Mucosa of rectum (tissue), 2 donors: ENCODE data around the gene ZNF697.
"Not testable (repeated sequence)": the region's sequence is repeated elsewhere in the genome, so short reads cannot be mapped to it uniquely, and the experiment has no call there.

Experiments
- H3K27ac ChIP-seq, 2 donors: one replicate each; pipeline ENCODE4 v1.7.0; 2013; ENCODE audit warnings: inconsistent platforms in 2 of 2, low read depth in 2 of 2, low read length in 2 of 2
- H3K27me3 ChIP-seq, 2 donors: one replicate each; pipeline ENCODE4 v1.7.0; 2013; ENCODE audit warnings: low read length in 2 of 2; ENCODE audit not compliant: control insufficient read depth in 2 of 2, insufficient read depth in 2 of 2
- H3K36me3 ChIP-seq, 2 donors: one replicate each; pipeline ENCODE4 v1.7.0; 2013; ENCODE audit warnings: low read length in 2 of 2; ENCODE audit not compliant: control insufficient read depth in 2 of 2, insufficient read depth in 2 of 2
- H3K4me1 ChIP-seq, 2 donors: one replicate each; pipeline ENCODE4 v1.7.0; 2013; ENCODE audit warnings: low read length in 2 of 2, mild to moderate bottlenecking in 1 of 2; ENCODE audit not compliant: control insufficient read depth in 2 of 2, insufficient read depth in 2 of 2
- H3K4me3 ChIP-seq, 2 donors: one replicate each; pipeline ENCODE4 v1.7.0; 2013; ENCODE audit warnings: low read length in 2 of 2
- H3K9ac ChIP-seq, 2 donors: one replicate each; pipeline ENCODE4 v1.7.0; 2013; ENCODE audit warnings: low read length in 2 of 2, low read depth in 1 of 2, mild to moderate bottlenecking in 1 of 2
- H3K9me3 ChIP-seq, 2 donors: one replicate each; pipeline ENCODE4 v1.7.0; 2013; ENCODE audit warnings: low read length in 2 of 2; ENCODE audit not compliant: control insufficient read depth in 2 of 2
- donor health status: healthy.
- donor health status: Normal muscosa, but diverticular disease.

Gene ZNF697

DNA sequence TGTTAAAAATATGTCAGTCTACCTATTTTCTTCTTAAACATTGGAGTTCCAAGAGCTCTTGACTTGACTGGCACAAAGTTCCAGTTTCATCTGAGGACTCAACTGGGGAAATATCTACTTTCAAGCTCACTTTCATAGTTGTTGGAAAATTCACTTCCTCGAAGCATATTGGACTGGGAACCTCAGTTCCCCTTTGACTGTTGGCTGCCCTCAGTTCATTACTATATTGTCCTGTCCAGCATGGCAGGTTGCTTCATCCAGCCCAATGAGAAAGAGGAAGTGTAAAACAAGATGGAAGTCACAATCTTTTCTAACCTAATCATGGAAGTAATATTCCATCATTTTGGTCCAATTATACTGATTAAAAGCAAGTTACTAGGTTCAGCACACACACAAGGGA lies 54.3 kb downstream of the ZNF697 start:
- Histone ChIP-seq H3K9ac (no peak overlapping the region), H3K27me3 (no peaks in the 10 kb centered on the region), H3K4me1 (no peaks in the 10 kb centered on the region), H3K9me3 (no peaks in the 10 kb centered on the region), H3K27ac (no peak overlapping the region), H3K4me3 (no peak overlapping the region), H3K36me3 (no peaks in the 10 kb centered on the region)

DNA sequence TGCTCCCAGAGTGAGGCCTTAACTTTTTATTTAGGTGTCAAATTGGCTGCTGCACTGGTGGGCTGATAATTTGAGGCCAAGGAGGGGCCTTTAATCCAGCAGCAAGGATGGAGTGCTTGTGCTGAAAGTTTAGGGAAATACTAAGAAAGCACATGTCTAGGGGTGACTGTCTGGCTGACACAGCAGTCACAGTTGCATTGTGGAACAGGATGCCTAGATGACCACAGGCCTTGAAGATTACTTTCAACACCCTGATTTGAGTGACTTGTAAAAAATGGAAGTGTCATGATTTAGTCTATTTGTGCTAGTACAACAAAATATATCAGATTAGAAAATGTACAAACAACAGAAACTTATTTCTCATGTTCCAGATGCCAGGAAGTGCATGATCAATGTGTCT lies 57.7 kb downstream of the ZNF697 start:
- no peaks in the 10 kb centered on the region for H3K27me3 ChIP-seq
- H3K4me1 ChIP-seq: peaks cover 2 to 6% of the 10 kb centered on the region in 2 donors
- no peak overlapping the region for H3K4me3 ChIP-seq
- no peaks in the 10 kb centered on the region for H3K36me3 ChIP-seq
- no peak overlapping the region for H3K27ac ChIP-seq
- H3K9me3 ChIP-seq: no peaks in the 10 kb centered on the region
- H3K9ac ChIP-seq: no peak overlapping the region

DNA sequence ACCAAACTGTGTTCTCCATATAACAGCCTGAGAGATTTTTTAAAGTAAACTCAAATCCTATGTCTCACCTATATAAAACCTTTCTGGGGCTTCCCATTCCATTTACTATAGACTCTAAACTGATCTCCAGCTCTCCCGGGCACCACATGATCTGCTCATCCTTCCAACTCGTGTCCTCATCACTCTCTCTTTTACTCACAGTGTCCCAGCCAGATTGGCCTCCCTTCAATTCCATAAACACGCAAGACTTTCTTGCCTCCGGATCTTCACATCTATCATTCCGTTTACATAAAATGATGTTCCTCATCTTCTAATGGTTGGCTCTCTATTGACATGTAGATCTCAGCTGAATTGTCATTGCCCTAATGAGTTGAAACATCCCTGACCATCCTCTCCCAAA lies 59.4 kb downstream of the ZNF697 start:
- no peak overlapping the region for H3K9ac ChIP-seq

DNA sequence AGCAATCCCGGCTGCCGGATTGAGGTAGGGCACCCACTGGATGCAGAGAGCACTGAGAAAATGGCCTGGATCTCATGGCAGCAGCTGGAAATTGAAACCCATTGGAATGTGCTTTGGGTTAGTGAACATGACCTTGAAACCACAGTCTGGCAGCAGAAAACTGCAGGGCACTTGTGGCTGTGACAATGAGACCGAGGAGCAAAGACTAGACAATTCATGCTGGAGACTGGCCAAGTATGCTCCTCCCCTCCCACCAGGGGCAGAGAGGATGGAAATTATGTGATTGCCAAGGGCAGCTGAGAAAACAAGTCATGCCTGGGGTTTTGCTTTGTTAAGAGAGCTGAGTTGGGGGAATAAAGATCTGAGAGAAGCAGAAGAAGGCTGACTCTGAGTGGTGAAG lies 60.7 kb downstream of the ZNF697 start:
- Histone ChIP-seq H3K27me3 (no peaks in the 10 kb centered on the region), H3K4me1 (peaks cover 2 to 6% of the 10 kb centered on the region in 2 donors), H3K27ac (no peak overlapping the region), H3K4me3 (no peak overlapping the region), H3K9ac (no peak overlapping the region), H3K36me3 (no peaks in the 10 kb centered on the region), H3K9me3 (no peaks in the 10 kb centered on the region)

More for the DNA sequence above, 59.4 kb downstream of the ZNF697 start:
- H3K4me1 ChIP-seq: peaks cover 2 to 6% of the 10 kb centered on the region in 2 donors
- H3K9me3 ChIP-seq: no peaks in the 10 kb centered on the region
- no peaks in the 10 kb centered on the region for H3K27me3 ChIP-seq
- no peak overlapping the region for H3K27ac ChIP-seq
- H3K4me3 ChIP-seq: no peak overlapping the region
- no peaks in the 10 kb centered on the region for H3K36me3 ChIP-seq

DNA sequence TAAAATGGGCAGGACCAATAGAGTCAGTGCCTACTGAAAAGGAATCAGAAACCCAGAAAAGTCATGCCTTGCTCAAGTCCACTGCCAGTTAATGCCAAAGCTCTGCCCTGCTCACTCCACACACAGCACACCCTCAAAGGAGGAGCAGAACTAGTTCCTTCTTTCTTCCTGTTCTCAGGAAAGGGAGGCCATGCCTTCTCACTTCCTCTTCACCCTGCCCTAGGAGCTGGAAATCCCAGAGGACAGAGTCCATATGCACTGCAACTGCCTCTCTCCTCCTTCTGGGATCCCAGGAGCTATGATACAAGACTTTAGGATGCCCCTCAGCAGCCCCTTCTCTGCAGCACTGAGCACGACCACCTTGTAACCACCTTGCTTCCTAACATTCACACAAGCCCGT lies 62.3 kb downstream of the ZNF697 start:
- H3K27me3 ChIP-seq, H3K4me3 ChIP-seq, H3K9me3 ChIP-seq, H3K9ac ChIP-seq, H3K27ac ChIP-seq, H3K4me1 ChIP-seq, H3K36me3 ChIP-seq: not testable (repeated sequence)

DNA sequence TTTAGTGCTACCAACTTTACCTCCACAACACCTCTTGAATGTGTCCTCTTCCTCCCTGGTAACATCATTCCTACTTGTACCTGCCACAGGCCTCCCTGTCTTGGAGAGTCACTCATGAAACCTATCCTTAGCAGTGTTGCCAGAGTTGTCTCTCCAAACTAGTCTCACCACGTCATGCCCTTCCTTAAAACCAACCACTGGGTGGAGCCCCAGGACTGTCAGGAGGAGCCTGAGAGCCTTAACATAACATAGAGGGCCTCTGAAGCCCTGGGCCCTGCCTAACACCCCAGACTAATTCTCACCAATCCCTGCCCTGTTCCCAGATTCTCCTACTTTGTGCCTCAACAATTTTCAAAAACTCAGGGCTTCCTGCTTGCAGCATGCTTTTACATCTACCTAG lies 65.3 kb downstream of the ZNF697 start:
- H3K27ac ChIP-seq: no peak overlapping the region

DNA sequence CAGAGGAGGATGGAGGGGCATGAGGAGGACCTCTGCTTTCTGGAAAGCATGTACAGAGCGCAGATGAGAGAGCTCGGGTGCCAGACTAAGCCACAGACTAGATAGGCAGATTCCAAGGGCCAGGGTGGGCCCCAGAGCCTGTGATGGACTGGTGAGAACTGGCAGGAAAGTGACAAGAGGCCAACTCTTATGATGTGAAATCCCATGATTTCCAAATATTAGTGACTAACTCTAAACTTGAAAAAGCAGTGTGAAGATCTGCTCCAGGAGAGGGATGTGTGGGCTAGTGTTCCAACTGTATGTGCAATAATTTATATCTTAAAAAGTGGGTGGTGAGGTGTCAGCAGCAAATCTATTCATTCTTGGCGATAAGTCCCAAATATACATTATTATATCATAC lies 67.0 kb downstream of the ZNF697 start:
- H3K4me3 ChIP-seq, H3K4me1 ChIP-seq, H3K27me3 ChIP-seq, H3K27ac ChIP-seq, H3K9me3 ChIP-seq, H3K36me3 ChIP-seq, H3K9ac ChIP-seq: not testable (repeated sequence)

More for the DNA sequence above, 65.3 kb downstream of the ZNF697 start:
- Histone ChIP-seq H3K4me1 (peaks cover 2 to 6% of the 10 kb centered on the region in 2 donors), H3K4me3 (no peak overlapping the region), H3K27me3 (no peaks in the 10 kb centered on the region), H3K9ac (no peak overlapping the region), H3K36me3 (no peaks in the 10 kb centered on the region), H3K9me3 (no peaks in the 10 kb centered on the region)

DNA sequence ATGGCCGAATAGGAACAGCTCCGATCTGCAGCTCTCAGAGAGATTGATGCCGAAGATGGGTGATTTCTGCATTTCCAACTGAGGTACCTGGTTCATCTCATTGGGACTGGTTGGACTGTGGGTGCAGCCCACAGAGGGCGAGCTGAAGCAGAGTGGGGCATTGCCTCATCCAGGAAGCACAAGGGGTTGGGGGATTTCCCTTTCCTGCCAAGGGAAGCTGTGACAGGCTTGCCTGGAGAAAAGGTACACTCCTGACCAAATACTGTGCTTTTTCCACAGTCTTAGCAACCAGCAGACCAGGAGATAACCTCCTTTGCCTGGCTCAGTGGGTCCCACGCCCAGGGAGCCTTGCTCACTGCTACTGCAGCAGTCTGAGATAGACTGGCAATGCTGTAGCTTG lies 74.2 kb downstream of the ZNF697 start:
- no peaks in the 10 kb centered on the region for H3K4me1 ChIP-seq
- no peak overlapping the region for H3K9ac ChIP-seq
- H3K4me3 ChIP-seq: no peak overlapping the region
- H3K36me3 ChIP-seq: no peaks in the 10 kb centered on the region
- H3K9me3 ChIP-seq: no peaks in the 10 kb centered on the region
- H3K27me3 ChIP-seq: no peaks in the 10 kb centered on the region
- no peak overlapping the region for H3K27ac ChIP-seq

DNA sequence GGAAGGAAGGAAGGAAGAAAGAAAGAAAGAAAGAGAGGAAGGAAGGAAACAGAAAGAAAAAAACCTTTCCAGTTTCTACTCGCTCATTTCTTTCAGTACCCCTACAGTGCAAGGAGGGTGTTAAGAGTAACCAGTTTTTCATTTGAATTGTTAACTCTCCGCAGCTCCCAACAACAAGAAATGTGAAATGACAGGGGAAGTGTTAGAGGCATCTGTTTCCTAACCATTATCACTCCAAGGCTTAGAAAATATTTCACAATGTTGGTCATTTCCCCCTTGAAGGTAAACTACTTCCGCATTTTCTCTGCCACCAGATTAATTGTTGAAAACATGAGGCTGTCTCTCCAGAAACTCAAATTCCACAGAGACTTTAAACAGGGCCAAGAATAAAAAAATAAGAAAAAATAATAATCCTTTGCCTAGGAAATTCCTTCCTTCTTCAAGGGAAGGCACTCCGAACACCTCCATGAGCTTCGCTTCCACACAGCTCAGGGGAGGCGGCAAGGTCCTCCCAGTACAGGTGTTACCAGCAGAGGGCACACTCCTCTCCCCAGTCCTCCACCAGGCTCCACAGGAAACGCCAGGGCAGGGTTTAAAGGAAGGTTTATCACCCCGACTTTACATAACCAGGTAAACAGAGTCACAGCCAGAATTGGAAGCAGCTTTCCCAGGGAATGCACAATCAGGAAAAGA lies 78.0 kb downstream of the ZNF697 start:
- not testable (repeated sequence) for H3K9me3 ChIP-seq, H3K27me3 ChIP-seq, H3K36me3 ChIP-seq, H3K4me3 ChIP-seq, H3K4me1 ChIP-seq, H3K27ac ChIP-seq, H3K9ac ChIP-seq
